ENCODE data around the gene GRAMD2B. TPM values are rescaled to one million over a fixed set of nuclear protein-coding genes. Genes with fewer than 3 reads are reported as not detected.

The GRAMD2B gene
- total RNA-seq, 1 experiment from 2014 or later: 11.1 TPM

GRCh38 chr5:126410623-126411022 is 12.6 kb upstream of the GRAMD2B start:
- intact Hi-C loops (cut with micrococcal nuclease): no loop called here
- CTCF ChIA-PET: interaction anchor here (0.6 kb wide), 1 partner anchor 70 kb away, joined by 4 read pairs; no protein-coding TSS in a partner anchor
- TF ChIP-seq, protein P1, sequence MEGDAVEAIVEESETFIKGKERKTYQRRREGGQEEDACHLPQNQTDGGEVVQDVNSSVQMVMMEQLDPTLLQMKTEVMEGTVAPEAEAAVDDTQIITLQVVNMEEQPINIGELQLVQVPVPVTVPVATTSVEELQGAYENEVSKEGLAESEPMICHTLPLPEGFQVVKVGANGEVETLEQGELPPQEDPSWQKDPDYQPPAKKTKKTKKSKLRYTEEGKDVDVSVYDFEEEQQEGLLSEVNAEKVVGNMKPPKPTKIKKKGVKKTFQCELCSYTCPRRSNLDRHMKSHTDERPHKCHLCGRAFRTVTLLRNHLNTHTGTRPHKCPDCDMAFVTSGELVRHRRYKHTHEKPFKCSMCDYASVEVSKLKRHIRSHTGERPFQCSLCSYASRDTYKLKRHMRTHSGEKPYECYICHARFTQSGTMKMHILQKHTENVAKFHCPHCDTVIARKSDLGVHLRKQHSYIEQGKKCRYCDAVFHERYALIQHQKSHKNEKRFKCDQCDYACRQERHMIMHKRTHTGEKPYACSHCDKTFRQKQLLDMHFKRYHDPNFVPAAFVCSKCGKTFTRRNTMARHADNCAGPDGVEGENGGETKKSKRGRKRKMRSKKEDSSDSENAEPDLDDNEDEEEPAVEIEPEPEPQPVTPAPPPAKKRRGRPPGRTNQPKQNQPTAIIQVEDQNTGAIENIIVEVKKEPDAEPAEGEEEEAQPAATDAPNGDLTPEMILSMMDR (IDR thresholded peaks at IDR 0.05; ENCODE audit: unreplicated experiment): no peak
- POLR2A ChIA-PET: interaction anchor here (1.2 kb wide), 1 partner anchor 16 kb away, joined by 3 read pairs; no protein-coding TSS in a partner anchor
- H3K4me1 Mint-ChIP-seq (ENCODE audit: insufficient read depth, unreplicated experiment): peaks cover 9% of the 10 kb centered on the region
- no peak overlapping the region for H3K4me3 Mint-ChIP-seq (ENCODE audit: unreplicated experiment)
- H3K36me3 Mint-ChIP-seq (ENCODE audit: insufficient read depth, unreplicated experiment): no peaks in the 10 kb centered on the region
- no peak overlapping the region for H3K27ac Mint-ChIP-seq (ENCODE audit: low read depth, unreplicated experiment)
- peaks cover 16% of the 10 kb centered on the region for H3K9me3 Mint-ChIP-seq (ENCODE audit: unreplicated experiment)
- no TSS peak for BruUV-seq (replicated peaks)
- DNase-seq (ENCODE audit: unreplicated experiment): no peak
- no peaks in the 10 kb centered on the region for H3K27me3 Mint-ChIP-seq (ENCODE audit: insufficient read depth, unreplicated experiment)

- no TSS peak for BruUV-seq (replicated peaks)
- Mint-ChIP-seq H3K36me3 (ENCODE audit: insufficient read depth, unreplicated experiment) (no peaks in the 10 kb centered on the region), H3K9me3 (ENCODE audit: unreplicated experiment) (peaks cover 16% of the 10 kb centered on the region), H3K27ac (ENCODE audit: low read depth, unreplicated experiment) (no peak overlapping the region), H3K4me3 (ENCODE audit: unreplicated experiment) (no peak overlapping the region), H3K27me3 (ENCODE audit: insufficient read depth, unreplicated experiment) (no peaks in the 10 kb centered on the region), H3K4me1 (ENCODE audit: insufficient read depth, unreplicated experiment) (peaks cover 9% of the 10 kb centered on the region)
- TF ChIP-seq, protein P1 (IDR thresholded peaks at IDR 0.05; ENCODE audit: unreplicated experiment): no peak
- intact Hi-C loops (cut with micrococcal nuclease): no loop called here
- ChIA-PET POLR2A (interaction anchor here (1.6 to 1.9 kb wide), 2 partner anchors 9 to 13 kb away, joined by 7 to 15 read pairs; partner anchors contain the start of gene GRAMD2B), CTCF (interaction anchor here (0.7 kb wide), 1 partner anchor 80 kb away, joined by 3 read pairs; no protein-coding TSS in a partner anchor)
- DNase-seq (ENCODE audit: unreplicated experiment): no peak
Observed at GRCh38 chr5:126413856-126414255, 9.4 kb upstream of the GRAMD2B start.

GRCh38 chr5:126414874-126415502 is 8.2 kb upstream of the GRAMD2B start:
- no peak overlapping the region for H3K4me3 Mint-ChIP-seq (ENCODE audit: unreplicated experiment)

DNA sequence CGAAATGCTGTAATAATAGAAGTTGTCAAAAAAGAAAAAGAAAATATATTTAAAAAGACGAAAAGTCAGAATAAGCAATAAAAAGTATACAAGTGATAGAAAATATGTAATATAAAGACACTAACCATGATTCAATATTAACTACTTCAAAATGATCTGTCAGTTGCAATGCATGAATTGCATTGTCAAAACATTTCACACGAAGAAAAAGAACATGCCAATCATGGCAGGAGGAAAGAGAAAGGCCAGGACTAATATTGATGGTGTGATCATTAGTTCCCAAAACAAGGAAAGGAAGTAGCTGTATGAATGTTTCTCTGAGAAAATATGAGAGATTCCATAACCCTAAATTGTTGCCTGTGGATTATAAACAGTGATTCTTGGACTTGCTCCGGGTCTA is 7.4 kb upstream of the GRAMD2B start:
- Mint-ChIP-seq H3K36me3 (ENCODE audit: insufficient read depth, unreplicated experiment) (no peaks in the 10 kb centered on the region), H3K27me3 (ENCODE audit: insufficient read depth, unreplicated experiment) (no peaks in the 10 kb centered on the region), H3K9me3 (ENCODE audit: unreplicated experiment) (peaks cover 11% of the 10 kb centered on the region), H3K4me3 (ENCODE audit: unreplicated experiment) (no peak overlapping the region), H3K4me1 (ENCODE audit: insufficient read depth, unreplicated experiment) (peaks cover 9% of the 10 kb centered on the region), H3K27ac (ENCODE audit: low read depth, unreplicated experiment) (no peak overlapping the region)
- no peak for DNase-seq (ENCODE audit: unreplicated experiment)
- no TSS peak for BruUV-seq (replicated peaks)
- ChIA-PET POLR2A (no interaction called here), CTCF (no interaction called here)
- TF ChIP-seq, protein P1 (IDR thresholded peaks at IDR 0.05; ENCODE audit: unreplicated experiment): no peak
- intact Hi-C loops (cut with micrococcal nuclease): no loop called here

More at GRCh38 chr5:126414874-126415502, 8.2 kb upstream of the GRAMD2B start:
- no peaks in the 10 kb centered on the region for H3K27me3 Mint-ChIP-seq (ENCODE audit: insufficient read depth, unreplicated experiment)
- peak; percentile 72 for DNase-seq (ENCODE audit: unreplicated experiment)
- H3K36me3 Mint-ChIP-seq (ENCODE audit: insufficient read depth, unreplicated experiment): no peaks in the 10 kb centered on the region
- H3K9me3 Mint-ChIP-seq (ENCODE audit: unreplicated experiment): peaks cover 16% of the 10 kb centered on the region
- intact Hi-C loops (cut with micrococcal nuclease): no loop called here
- H3K4me1 Mint-ChIP-seq (ENCODE audit: insufficient read depth, unreplicated experiment): peaks cover 9% of the 10 kb centered on the region
- H3K27ac Mint-ChIP-seq (ENCODE audit: low read depth, unreplicated experiment): no peak overlapping the region
- POLR2A ChIA-PET: interaction anchor here (0.9 to 1.9 kb wide), 5 partner anchors 8 to 51 kb away, joined by 3 to 15 read pairs (median 3); partner anchors contain the start of gene GRAMD2B
- CTCF ChIA-PET: interaction anchor here (0.7 kb wide), 2 partner anchors 24 to 26 kb away, joined by 3 read pairs; no protein-coding TSS in a partner anchor
- BruUV-seq (replicated peaks): no TSS peak
- TF ChIP-seq, protein P1 (IDR thresholded peaks at IDR 0.05; ENCODE audit: unreplicated experiment): no peak
